GM18508 (cell line): ENCODE data around the gene TLE1.

Experiments used
- ATAC-seq: cut with Tn5 transposase; IDR thresholded peaks from one replicate; pipeline ENCODE4 v1.9.1; 2021; ENCODE audit warnings: moderate number of reproducible peaks; ENCODE audit not compliant: insufficient read depth, unreplicated experiment

TLE1 gene

GRCh38 chr9:81558091-81558830, 131.1 kb downstream of the TLE1 start:
- ATAC-seq = no peak

GRCh38 chr9:81557452-81558090, 131.8 kb downstream of the TLE1 start:
- ATAC-seq = no peak

- ATAC-seq = no peak
These were observed 132.4 kb downstream of the TLE1 start for GRCh38 chr9:81556923-81557322.

DNA sequence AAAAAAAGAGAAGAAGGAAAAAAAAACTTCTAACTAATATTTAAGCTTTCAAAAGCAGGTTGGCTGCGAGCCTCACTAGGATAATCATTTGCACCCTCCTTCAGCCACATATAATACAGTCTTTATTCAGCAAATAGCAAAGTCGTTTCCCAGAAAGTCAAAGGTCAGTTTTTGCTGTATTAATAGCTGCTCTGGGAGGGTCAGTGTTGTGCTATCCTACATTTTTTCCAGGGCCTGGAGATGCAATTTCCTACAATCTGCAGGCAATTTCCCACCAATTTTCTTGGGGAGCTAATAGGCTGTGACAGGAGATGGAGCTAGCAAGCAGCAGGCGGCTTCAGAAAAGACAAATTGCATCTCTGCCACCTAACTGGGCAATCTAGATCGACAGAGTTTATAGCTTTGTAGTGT, 136.8 kb downstream of the TLE1 start:
- no peak for ATAC-seq

DNA sequence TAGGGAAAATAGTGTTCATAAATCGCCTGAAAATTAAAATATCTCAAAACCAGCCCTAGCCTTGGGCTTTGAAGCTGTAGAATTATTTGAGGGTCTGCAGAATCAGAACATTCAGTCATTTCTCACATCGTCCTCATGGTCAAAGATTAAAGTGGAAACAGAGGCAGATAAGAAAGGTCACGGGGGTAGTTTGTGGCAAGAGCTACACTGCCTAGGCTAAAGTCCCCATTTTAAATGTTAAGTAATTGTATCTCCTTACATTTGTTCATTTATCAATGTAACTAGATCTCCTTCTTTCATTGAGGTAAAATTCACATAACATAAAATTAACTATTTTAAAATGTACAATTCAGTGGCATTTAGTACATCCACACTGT, 139.2 kb downstream of the TLE1 start:
- no peak for ATAC-seq

- ATAC-seq = no peak
These were observed 139.7 kb downstream of the TLE1 start for GRCh38 chr9:81549500-81550206.

GRCh38 chr9:81548911-81549310, 140.4 kb downstream of the TLE1 start:
- no peak for ATAC-seq

GRCh38 chr9:81546489-81546888, 142.9 kb downstream of the TLE1 start:
- ATAC-seq = no peak

GRCh38 chr9:81543695-81544094, 145.7 kb downstream of the TLE1 start:
- ATAC-seq = no peak

GRCh38 chr9:81542118-81542889, 147.0 kb downstream of the TLE1 start:
- no peak for ATAC-seq

- no peak for ATAC-seq
These were observed 149.1 kb downstream of the TLE1 start for GRCh38 chr9:81540142-81540710.

- ATAC-seq = no peak
These were observed 150.0 kb downstream of the TLE1 start for GRCh38 chr9:81539317-81539716.

DNA sequence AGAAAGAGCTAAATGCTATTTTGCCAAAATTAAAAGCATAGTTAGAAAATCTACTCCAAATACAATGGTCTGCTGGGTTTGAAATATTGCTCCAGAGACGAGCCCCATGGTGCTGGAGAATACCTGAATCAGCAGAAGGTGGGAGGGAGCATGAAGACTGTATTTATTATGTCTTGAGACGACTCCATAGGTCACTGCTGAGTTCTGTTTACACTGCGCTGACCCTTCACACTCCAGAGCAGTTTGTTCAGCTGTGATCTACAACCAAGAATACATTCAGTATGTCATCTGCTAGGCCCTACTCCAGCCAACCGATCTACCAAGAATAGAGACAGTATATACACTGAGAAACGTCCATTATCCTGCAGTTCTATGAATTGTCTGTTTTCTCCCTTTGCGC, 150.5 kb downstream of the TLE1 start:
- no peak for ATAC-seq

DNA sequence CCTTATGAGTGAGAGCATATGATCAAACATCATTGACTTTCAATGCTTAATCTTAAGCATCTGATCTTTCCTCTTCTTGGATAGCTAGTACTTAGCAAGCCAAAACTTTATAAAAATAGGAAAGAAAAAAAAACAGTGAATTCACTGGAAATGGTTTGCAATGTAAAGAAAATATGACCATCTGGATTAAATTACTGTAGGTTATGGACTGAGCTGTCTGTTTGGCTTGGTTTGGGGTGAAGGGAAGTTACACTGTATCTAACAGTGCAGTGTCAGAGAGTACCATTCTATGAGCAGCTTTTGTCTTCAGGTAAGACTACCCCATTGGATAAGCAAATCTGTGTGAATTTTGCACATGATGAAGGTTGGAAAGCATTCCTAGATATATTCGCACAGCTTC, 151.4 kb downstream of the TLE1 start:
- ATAC-seq = no peak

GRCh38 chr9:81536242-81537025, 152.9 kb downstream of the TLE1 start:
- no peak for ATAC-seq

- ATAC-seq = no peak
These were observed 153.7 kb downstream of the TLE1 start for GRCh38 chr9:81535542-81536241.

DNA sequence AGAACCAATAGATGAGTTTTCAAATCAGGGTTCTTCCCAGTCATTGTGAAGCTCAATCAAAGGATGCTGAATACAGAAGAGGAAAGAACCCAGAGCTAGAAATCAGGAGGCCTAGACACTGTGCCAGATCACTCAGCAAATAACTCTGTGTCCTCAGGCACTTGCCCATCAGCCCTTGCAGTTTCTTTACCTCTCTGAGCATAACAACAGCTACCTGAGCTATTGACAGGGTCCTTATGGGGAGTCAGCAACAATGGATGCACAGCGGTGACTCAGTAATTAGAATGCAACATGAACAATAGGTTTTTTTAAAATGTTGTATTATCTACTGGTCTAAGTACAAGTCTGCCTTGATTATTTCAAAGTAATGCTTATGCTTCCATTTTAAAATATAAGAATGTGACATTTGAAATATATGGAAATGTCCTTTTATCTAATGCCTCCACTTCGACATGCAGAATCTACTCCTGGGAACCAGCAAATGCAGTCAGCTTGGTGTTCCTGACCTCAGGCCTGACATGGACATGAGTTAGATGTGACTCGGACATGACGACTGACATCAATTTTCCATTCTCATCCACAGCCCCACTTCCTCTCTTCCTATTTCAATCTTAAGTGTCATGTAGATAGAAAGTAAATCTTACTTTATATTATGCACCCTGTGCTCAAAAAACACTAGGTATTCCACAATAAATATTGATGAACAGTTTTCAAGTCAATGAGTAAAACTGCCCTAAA, 155.0 kb downstream of the TLE1 start:
- ATAC-seq = no peak
